Frontal cortex (tissue), 4 donors: Measurements from ENCODE around the gene GNG7. TPM values are rescaled to one million over a fixed set of nuclear protein-coding genes. Genes with fewer than 3 reads are reported as not detected.
A peak's percentile ranks its signal among the peaks of the same experiment; 100 is the strongest.
"Not testable (repeated sequence)": the region's sequence is repeated elsewhere in the genome, so short reads cannot be mapped to it uniquely, and the experiment has no call there.

Experiments used
- DNase-seq, 2 donors: peaks; one replicate each; pipeline ENCODE4 v3.0.0; 2012; ENCODE audit warnings: low spot score in 2 of 2
- FAIRE-seq: peaks from 2 replicates; lab custom pipeline; 2012; peaks lifted over from hg19 to GRCh38; lab: Jason Lieb, UNC
- total RNA-seq: library from RNA; depleted of rRNA; stranded (reverse); fragments of >200 nt; gene quantifications from one replicate; pipeline ENCODE4 v1.2.3, GENCODE V29; 2014
- donor health status: control.
- donor health status: control.
- donor health status: control.

GNG7 gene
- total RNA-seq, 1 donor from 2014 or later = 7.7 TPM

DNA sequence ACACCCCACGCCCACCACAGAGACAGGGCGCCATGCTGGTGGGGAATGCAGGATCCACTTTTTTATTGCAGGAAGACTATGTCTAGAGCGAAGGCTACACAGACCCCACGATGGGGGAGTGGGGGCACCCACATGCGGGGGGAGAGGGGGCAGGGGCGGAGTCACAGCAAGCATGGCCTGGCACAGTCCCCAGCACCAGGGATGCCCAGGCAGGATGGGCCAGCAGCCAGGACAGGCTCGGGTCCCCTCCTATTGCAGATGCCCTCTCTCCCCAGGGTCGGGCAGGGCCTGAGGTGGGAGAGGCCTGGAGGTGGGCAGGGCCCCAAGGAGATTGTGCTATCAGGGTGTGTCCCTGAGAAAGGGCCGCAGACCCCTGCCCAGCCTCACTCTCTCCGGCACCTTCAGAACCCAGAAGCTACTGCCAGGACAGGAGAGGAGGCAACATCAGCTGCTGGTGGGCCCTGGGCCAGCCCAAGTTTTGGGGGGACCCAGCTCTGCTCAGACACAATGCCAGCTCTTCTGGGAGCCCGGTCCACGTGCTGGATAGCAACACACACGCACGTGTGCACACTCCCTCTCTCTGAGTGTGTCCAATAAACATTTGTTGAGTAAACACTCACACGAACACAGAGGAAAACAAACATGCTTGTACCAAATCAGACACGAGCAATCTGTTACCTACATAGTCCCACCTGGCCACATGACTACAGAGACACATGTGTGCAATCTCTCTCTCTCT is 12.2 kb upstream of the GNG7 start:
- no peak for FAIRE-seq
- DNase-seq = no peak

DNA sequence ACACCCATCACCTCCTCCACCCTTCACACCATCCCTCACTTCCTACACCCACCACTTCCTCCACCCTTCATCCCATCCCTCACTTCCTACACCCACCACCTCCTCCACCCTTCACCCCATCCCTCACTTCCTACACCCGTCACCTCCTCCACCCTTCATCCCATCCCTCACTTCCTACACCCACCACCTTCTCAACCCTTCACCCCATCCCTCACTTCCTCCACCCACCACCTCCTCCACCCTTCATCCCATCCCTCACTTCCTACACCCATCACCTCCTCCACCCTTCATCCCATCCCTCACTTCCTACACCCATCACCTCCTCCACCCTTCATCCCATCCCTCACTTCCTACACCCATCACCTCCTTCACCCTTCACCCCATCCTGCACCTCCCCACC is 11.6 kb upstream of the GNG7 start:
- FAIRE-seq, DNase-seq: not testable (repeated sequence)

DNA sequence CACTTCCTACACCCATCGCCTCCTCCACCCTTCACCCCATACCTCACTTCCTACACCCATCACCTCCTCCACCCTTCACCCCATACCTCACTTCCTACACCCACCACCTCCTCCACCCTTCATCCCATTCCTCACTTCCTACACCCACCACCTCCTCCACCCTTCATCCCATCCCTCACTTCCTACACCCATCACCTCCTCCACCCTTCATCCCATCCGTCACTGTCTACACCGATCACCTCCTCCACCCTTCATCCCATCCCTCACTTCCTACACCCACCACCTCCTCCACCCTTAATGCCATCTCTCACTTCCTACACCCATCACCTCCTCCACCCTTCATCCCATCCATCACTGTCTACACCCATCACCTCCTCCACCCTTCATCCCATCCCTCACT is 10.7 kb upstream of the GNG7 start:
- not testable (repeated sequence) for DNase-seq, FAIRE-seq

DNA sequence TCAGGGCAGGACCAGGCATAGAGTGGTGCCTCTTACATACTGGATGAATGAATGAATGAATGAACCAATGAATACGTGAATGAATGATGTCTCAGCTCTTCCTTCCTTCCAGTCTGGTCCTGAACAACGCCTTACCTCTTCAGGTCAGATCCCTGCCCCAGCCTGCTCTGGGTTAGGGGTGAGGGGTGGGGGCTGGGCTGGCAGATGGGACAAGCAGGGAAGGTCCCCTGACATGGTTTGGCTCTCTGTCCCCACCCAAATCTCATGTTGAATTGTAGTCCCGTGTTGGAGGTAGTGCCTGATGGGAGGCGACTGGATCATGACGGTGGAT is 9.3 kb upstream of the GNG7 start:
- DNase-seq (no peak), FAIRE-seq (no peak)

DNA sequence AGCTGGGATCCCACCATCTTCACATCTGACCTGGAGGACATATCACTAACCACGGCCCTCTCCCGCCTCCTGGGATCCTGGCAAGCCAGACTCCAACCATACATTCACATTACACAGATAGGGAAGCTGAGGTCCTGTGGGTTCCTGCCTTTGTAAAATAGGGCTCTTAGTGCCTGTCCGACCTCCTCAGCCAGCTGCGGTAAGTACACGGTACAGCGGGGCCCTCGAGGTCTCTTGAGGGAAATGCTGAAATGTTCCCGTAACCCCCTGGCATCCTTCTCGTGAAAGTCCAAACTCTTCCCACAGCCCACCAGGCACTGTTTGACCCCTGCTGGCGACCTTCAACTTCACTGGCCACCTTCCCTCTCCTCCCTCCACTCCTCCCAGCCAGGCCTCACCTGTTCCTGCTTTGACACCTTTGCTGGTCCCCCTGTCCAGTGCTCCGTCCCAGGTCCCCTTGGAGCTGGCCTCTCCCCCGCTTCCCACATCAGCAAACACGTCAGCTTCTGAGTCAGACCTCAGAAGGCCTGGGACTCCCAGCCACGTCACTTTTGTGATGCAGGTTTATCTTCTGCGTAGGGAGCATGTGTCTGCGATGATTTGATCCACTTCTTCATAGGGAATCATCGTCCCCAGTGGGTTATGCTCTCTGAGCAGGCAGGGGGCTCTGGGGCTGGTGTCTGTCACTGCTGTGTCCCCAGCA is 8.8 kb upstream of the GNG7 start:
- no peak for FAIRE-seq
- no peak for DNase-seq

DNA sequence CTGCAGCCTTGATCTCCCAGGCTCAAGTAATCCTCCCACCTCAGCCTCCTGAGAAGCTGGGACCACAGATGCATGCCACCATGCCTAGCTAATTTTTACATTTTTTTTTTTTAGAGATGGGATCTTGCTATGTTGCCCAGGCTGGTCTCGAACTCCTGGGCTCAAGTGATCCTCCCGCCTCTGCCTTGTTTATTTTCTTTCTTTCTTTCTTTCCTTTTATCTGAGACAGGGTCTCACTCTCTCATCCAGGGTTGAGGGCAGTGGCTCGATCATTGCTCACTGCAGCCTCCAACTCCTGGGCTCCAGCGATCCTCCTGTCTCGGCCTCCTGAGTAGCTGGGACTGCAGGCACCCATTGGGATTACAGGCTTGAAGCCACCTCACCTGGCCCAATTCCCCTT is 3.8 kb upstream of the GNG7 start:
- DNase-seq (no peak), FAIRE-seq (no peak)

DNA sequence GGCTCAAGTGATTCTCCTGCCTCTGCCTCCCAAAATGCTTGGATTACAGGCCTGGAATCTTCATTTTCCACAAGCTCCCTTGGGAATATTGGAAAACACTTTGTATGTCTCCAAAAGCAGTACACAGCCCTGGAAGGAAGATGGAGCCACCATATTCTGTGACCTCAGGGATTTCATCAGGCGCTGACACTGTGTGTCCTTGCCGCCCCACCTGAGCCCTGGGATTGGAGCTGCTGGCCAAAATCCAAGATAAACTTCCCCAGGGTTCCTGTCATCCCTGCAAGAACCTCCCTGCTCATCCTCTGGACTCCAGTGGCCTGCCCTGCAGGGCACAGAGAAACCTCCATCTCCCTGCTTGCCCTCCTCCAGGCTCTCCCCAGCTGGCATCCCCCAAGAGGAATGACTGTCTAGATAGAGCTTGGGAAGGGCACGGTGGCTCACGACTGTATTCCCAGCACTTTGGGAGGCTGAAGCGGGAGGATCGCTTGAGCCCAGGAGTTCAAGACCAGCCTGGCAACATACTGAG is 1.3 kb upstream of the GNG7 start:
- FAIRE-seq = no peak
- no peak for DNase-seq

DNA sequence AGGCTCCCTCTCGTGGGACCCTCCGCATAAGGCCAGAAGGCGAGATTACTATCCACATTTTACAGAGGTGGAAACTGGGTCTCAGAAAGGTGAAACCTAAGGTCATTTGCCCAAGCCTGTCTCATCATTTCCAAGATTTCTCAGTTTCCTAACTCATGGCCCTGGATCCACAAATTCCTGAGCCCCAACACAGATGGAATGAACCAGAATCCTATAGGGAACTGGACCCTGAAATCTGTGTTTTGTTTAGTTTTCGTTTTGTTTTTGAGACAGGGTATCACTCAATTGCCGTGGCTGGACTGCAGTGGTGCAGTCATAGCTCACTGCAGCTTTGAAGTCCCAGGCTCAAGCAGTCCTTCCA is 563 bp upstream of the GNG7 start:
- no peak for FAIRE-seq

DNA sequence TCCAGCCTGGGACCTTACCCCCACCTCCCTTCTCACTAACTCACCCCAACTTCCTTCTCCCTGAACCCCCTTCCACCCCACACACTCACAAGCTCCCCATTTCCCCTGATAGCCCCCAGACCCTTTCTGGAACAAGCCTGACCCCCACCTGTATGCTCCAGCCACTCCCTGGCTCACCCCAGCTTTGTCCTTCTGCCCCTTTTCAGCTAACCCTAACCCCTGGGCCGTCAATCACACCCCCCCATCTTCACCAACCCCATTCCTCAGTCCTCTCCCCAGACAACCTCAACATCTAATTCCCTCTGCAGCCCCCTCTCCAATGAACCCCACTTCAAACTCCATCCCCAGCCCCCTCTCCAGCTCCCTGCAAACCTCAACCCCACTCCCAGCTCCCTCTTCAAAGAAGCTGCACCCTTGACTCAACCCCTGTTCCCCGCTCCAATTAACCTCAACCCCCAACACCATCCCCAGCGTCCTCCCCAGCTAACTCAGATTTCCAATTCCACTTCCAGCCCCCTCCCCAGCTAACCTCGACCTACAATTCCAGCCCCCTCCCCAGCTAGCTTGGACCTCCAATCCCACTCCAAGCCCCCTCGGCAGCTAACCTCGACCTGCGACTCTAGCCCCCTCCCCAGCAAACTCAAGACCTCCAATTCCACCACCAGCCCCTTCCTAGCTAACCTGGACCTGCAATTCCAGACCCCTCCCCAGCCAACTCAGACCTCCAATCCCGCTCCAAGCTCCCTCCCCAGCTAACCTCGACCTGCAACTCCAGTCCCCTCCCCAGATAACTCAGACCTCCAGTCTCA is 929 bp downstream of the GNG7 start:
- no peak for DNase-seq
- FAIRE-seq = no peak

More for the DNA sequence above, 563 bp upstream of the GNG7 start:
- DNase-seq = no peak

DNA sequence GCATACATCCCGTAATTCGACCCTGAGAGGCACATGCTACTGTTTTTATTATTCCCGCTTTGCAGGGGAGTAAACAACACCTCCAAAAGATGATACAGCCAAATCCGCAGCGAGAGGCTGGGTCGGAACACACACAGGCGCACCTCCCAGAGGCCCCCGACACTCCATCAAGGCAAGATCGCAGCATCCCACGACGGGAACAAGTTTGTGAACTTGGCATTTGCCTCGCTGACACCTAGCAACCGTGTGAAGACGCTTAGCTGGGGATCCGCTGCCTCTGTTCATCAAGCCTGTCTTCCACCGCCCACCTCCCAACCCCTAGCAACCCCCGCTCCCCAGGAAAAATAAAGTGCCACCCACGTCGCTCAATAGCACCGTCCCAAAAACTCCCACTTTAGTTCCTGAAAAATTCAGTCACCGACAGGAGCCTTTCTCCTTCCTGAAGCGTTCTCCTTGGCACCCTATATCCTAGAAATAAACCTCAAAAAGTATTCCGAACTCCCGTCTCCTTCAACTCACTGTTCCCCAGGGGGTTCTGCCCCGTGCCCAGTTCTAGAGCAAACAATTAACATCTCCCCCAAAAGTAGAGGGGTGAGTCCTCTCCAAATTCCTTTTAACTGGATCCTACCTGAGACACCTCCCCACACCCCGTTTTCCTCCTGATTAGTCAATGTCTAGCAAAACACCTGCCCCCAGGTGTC is 1.7 kb downstream of the GNG7 start:
- no peak for FAIRE-seq
- DNase-seq = peak in 1 of 2 donors; percentile 58

DNA sequence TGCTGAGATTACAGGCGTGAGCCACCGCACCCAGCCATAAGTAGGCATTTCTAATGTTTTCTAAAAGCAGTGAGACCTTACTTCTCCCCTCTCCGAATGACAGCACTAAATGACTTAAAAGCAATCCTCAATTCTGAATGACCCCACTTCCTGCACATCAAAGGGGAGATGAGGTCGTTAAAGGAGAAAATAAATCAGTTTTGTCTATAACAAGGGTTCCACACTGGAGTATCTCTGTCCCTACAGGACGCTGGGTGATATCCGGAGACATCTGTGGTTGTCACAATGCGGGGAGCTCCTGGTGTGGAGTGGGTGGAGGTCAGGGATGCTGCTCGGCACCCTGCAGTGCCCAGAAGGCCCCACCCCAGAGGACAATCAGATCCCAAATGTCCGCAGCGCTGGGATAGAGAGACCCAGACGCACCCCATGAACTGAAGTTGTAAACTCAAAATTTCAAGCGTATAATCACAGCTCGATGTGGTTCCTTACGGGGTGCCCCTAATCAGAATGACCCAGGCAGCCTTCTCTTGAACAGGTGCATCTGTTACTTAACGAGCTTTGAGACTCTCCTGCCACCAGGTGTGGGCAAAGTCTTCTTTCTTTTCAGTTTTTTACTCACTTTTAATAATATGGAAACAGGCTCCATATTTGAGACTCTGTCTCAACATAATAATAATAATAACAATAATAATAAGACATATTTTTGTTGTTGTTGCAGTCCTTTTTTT is 2.9 kb downstream of the GNG7 start:
- FAIRE-seq = no peak

DNA sequence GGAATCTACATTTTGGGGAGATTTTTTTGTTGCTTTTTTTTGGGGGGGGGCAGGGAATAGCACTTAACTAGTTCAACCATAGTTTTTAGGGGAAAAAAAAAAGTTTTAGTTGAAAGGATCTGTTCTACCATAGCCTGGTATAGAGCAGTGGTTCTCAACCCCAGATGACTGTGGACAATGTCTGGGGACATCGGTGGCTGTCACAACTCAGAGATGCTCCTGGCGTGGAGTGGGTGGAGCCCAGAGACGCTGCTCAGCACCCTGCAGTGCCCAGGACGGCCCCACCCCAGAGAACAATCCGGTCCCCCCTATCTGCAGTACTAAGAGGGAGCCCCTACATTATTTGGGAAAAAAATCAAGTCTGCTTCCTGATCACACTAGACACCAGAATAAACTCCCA is 8.3 kb downstream of the GNG7 start:
- FAIRE-seq (no peak), DNase-seq (no peak)

More for the DNA sequence above, 2.9 kb downstream of the GNG7 start:
- no peak for DNase-seq

DNA sequence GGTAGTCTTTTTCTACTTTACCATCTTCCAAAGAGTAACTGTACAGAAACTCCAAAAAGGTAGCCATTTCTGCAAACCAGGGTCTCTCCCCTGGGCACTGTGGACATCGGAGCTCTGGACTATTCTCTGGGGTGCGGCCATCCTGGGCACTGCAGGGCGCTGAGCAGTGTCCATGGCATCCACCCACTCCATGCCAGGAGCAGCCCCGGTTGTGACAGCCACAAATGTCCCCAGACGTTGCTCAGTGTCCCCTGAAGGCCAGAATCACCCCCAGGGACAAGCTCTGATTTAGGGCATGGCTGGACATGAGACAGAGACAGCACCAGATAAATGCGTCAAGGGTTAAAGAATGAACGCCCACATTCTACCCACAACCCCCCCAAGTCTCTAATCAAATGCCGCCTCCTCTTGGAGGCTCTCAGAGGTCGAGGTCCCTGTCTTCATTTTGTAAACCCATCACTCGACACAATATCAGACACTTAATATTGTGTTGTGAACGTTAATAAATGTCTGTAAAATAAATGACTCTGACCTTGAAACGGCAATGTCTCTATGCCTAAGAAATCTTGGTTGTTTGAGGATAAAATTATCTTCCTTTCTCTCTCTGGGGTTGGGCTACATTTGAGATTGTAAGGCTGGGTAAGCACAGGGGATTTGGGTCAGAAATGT is 8.9 kb downstream of the GNG7 start:
- FAIRE-seq = no peak
- DNase-seq = no peak

DNA sequence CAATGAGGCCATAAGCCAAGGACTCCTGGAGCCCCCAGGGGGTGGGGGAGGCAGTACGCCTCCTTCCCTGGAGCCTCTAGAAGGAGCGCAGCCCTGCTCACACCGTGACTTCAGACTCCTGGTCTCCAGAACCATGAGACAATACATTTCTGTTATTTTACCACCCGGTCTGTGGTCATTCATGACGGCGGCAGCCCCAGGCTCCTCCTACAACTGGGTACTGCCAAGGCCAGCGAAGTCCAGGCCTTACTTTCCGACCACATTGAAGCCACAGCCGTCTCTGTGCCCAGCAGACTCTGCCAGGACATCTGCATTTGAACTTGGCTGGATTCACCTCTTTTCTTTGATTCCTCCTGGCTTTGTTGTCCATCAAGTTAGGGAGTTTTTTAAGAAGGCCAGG is 10.5 kb downstream of the GNG7 start:
- FAIRE-seq (no peak), DNase-seq (no peak)

DNA sequence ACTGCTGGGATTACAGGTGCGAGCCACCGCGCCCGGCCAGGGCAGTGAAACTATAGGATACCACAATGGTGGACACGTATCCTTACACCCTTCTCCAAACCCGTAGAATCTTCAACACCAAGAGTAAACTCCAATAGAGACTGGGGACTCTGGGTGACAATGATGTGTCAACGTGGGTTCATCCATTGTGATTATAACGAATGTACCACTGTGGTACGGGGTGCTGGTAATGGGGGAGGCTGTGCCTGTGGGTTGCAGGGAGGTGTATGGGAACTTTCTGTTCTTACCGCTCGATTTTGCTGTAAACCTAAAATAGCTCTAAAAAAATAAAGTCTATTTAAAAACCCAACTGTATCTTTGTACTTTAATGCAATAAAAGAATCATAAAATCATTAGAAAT is 11.6 kb downstream of the GNG7 start:
- FAIRE-seq = no peak
- no peak for DNase-seq

DNA sequence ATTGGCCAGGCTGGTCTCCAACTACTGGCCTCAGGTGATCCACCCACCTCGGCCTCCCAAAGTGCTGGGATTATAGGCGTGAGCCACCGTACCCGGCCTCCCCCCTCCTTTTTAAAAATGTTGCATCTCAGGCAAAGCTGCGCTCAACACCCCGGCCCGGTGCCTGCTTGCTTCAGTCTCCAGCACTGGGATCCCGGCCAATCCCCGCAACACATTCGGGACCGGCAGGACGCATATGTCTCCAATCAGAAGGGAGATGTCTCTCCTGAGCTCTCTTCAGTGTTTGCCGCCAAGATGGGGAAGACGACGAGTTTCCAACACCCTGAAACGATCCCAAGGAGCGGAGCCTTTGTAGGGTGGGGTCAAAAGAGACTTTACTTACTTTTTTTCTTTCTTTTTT is 16.1 kb downstream of the GNG7 start:
- DNase-seq = no peak
- FAIRE-seq = no peak

DNA sequence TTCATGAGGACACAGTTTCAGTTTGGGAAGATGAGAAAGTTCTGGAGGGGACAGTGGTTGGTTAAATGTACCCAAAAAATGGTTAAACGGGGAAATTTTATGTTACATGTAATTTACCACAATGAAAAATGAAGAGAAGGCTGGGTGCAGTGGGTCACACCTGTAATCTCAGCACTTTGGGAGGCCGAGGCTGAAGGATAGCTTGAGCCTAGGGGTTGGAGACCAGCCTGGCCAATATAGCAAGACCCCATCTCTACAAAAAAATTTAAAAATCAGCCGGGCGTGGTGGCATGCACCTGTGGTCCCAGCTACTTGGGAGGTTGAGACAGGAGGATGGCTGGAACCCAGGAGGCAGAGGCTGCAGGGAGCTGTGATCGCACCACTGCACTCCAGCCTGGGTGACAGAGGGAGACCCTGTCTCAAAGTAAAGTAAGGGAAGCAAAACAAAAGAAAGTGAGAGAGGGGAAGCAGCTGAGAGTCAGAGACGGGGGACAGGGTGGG is 17.2 kb downstream of the GNG7 start:
- FAIRE-seq (no peak), DNase-seq (no peak)

DNA sequence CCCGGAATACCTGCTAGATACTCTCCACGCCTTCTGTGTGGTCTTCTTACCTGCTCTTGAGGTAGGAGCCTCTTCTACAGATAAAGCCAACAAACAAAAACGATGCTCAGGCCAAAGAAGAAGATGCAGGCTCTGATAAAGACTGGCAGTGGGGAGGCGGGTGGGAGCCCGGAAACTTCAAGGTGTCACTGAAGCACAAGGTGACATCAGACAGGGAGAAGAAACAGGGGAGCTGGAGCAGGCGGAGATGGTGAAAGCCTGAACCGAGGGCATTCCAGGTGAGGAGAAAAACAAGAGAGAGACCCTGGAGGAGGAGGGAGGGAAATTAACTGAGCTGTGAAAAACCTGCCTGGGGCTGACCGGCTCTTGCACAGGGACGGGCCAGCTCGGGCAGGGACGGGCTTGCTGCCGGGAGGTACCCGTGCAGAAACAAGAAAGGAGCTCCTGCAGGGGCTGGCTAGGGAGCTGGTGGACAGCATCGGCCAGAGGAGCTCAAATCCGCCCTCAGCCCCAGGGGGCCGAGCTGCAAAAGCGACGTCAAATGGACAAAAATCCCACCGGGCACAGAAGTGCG is 19.0 kb downstream of the GNG7 start:
- FAIRE-seq (no peak), DNase-seq (no peak)
